DND-41 (cell line): ENCODE results near the gene TRIP12.

Experiments
- CTCF ChIP-seq: IDR thresholded peaks from 2 replicates; pipeline ENCODE4 v1.5.1; 2012; ENCODE audit warnings: borderline replicate concordance, low read length, moderate library complexity, mild to moderate bottlenecking; ENCODE audit not compliant: poor library complexity, severe bottlenecking; ENCODE audit errors: extremely low read depth
- EZH2 ChIP-seq: IDR thresholded peaks from 3 replicates; pipeline ENCODE4 v1.6.1; 2012; ENCODE audit warnings: borderline replicate concordance, low read depth, mild to moderate bottlenecking, moderate library complexity, low read length, inconsistent platforms; ENCODE audit not compliant: severe bottlenecking

DNA sequence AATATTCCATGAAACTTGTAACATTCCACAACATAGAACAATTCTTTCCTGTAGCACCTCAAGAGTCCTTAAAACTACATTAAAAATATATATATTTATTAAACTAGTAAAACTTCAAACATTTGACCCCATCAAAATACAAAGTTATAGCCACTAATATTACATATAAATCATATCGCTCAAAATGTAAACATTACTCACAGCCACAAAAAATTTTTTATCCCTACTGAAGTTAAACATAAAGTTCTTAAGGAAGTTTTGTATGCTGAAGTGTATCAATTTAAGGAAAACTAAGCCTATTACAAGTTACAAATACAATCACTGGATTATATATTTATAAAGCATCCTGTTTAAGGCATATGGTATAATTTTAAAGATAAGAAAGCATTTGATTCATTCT, 127.2 kb downstream of the TRIP12 start:
- TF ChIP-seq CTCF (no peak), EZH2 (no peak)
